MM.1S (cell line): ENCODE results near the gene CTPS2.

Source experiments
- CTCF ChIP-seq: fragments of 300-600 bp; sonication (generic); IDR thresholded peaks from 2 replicates; pipeline ENCODE4 v1.5.1; 2016; ENCODE audit warnings: antibody characterized with exemption, low read length, mixed read lengths
- EZH2 ChIP-seq: fragments of 300-600 bp; sonication (generic); optimal IDR thresholded peaks from 2 replicates; pipeline ENCODE3; 2017; ENCODE audit warnings: low read depth, mild to moderate bottlenecking, antibody characterized with exemption, low read length, mixed read lengths

GRCh38 chrX:16705370-16705769, 7.1 kb downstream of the CTPS2 start:
- no peak for TF ChIP-seq CTCF
- TF ChIP-seq EZH2 = no peak
